Neuronal stem cell (in vitro differentiated cells): Measurements from ENCODE around the gene PRMT2.
A peak's percentile ranks its signal among the peaks of the same experiment; 100 is the strongest.

Source experiments
- DNase-seq: peaks from one replicate; pipeline ENCODE4 v3.0.0-alpha.2; 2013; ENCODE audit warnings: low spot score
- H2AFZ ChIP-seq: one replicate; pipeline ENCODE4 v1.6.1; 2013; ENCODE audit warnings: mild to moderate bottlenecking, low read length, inconsistent platforms
- H2AK5ac ChIP-seq: 2 replicates; pipeline ENCODE4 v1.6.1; 2013; ENCODE audit warnings: low read depth, mild to moderate bottlenecking, inconsistent platforms, low read length, moderate library complexity, mixed read lengths
- H2BK120ac ChIP-seq: 2 replicates; pipeline ENCODE4 v1.6.1; 2013; ENCODE audit warnings: low read depth, mild to moderate bottlenecking, inconsistent platforms, low read length, moderate library complexity, mixed read lengths
- H2BK12ac ChIP-seq: one replicate; pipeline ENCODE4 v1.6.1; 2013; ENCODE audit warnings: low read length, inconsistent platforms
- H2BK15ac ChIP-seq: 2 replicates; pipeline ENCODE4 v1.6.1; 2013; ENCODE audit warnings: mild to moderate bottlenecking, low read length, inconsistent platforms, mixed read lengths
- H2BK5ac ChIP-seq: one replicate; pipeline ENCODE4 v1.6.1; 2013; ENCODE audit warnings: inconsistent platforms, mild to moderate bottlenecking, low read length, moderate library complexity
- H3K14ac ChIP-seq: one replicate; pipeline ENCODE4 v1.6.1; 2013; ENCODE audit warnings: low read length, inconsistent platforms
- H3K18ac ChIP-seq: 2 replicates; pipeline ENCODE4 v1.6.1; 2013; ENCODE audit warnings: low read length, inconsistent platforms
- H3K23ac ChIP-seq: 2 replicates; pipeline ENCODE4 v1.6.1; 2013; ENCODE audit warnings: low read depth, mild to moderate bottlenecking, mixed read lengths, low read length, inconsistent platforms; ENCODE audit not compliant: poor library complexity
- H3K27ac ChIP-seq: replicated peaks from 3 replicates; pipeline ENCODE4 v1.5.1; 2013; ENCODE audit warnings: low read length, inconsistent platforms
- H3K27me3 ChIP-seq, 3 experiments: 2 replicates each; pipeline ENCODE4 v1.6.1; 2013; ENCODE audit warnings: low read length in 3 of 3, mild to moderate bottlenecking in 2 of 3, inconsistent platforms in 1 of 3, low read depth in 1 of 3, mixed read lengths in 1 of 3, moderate library complexity in 1 of 3; ENCODE audit not compliant: control insufficient read depth in 3 of 3, insufficient read depth in 3 of 3
- H3K36me3 ChIP-seq, 2 donors: replicated peaks in 1 of 2; 2 replicates each; pipeline ENCODE4 v1.6.1; 2013; ENCODE audit warnings: low read length in 2 of 2; ENCODE audit not compliant: control insufficient read depth in 2 of 2, insufficient read depth in 2 of 2
- H3K4ac ChIP-seq: 2 replicates; pipeline ENCODE4 v1.6.1; 2013; ENCODE audit warnings: inconsistent platforms, mild to moderate bottlenecking, low read length, moderate library complexity
- H3K4me1 ChIP-seq, 2 donors: 1 replicate in 1 of 2; 2 replicates in 1 of 2; pipeline ENCODE4 v1.6.1; 2013; ENCODE audit warnings: low read length in 2 of 2, low read depth in 1 of 2; ENCODE audit not compliant: control insufficient read depth in 2 of 2, insufficient read depth in 1 of 2
- H3K4me2 ChIP-seq: one replicate; pipeline ENCODE4 v1.6.1; 2013; ENCODE audit warnings: mild to moderate bottlenecking, low read length, inconsistent platforms; ENCODE audit not compliant: insufficient read depth, poor library complexity, severe bottlenecking
- H3K4me3 ChIP-seq, 2 donors: 2 replicates each; pipeline ENCODE4 v1.5.1; 2013; ENCODE audit warnings: low read length in 2 of 2, mild to moderate bottlenecking in 2 of 2, inconsistent platforms in 1 of 2, moderate library complexity in 1 of 2
- H3K79me1 ChIP-seq: one replicate; pipeline ENCODE4 v1.6.1; 2013; ENCODE audit warnings: low read depth, mild to moderate bottlenecking, inconsistent platforms, low read length, moderate library complexity
- H3K9ac ChIP-seq: one replicate; pipeline ENCODE4 v1.6.1; 2013; ENCODE audit warnings: mild to moderate bottlenecking, low read depth, low read length, inconsistent platforms; ENCODE audit not compliant: poor library complexity
- H3K9me3 ChIP-seq, 2 donors: replicated peaks in 1 of 2; 2 replicates each; pipeline versions ENCODE3 to v1.6.1; 2013; ENCODE audit warnings: low read length in 2 of 2, mild to moderate bottlenecking in 2 of 2, inconsistent platforms in 1 of 2, low read depth in 1 of 2, mixed read lengths in 1 of 2, moderate library complexity in 1 of 2; ENCODE audit not compliant: control insufficient read depth in 2 of 2, insufficient read depth in 1 of 2
- H4K8ac ChIP-seq: one replicate; pipeline ENCODE4 v1.6.1; 2013; ENCODE audit warnings: low read depth, mild to moderate bottlenecking, inconsistent platforms, low read length, moderate library complexity
- H4K91ac ChIP-seq: one replicate; pipeline ENCODE4 v1.6.1; 2013; ENCODE audit warnings: low read length, low read depth, mild to moderate bottlenecking, inconsistent platforms; ENCODE audit not compliant: poor library complexity
- WGBS, 2 donors: extraction: QIAGEN DNeasy Blood & Tissue Kit; methylation state at CpG; one replicate each; pipeline ENCODE4 v1.1.7; 2013; ENCODE audit warnings: missing lambda C conversion rate in 2 of 2, mixed read lengths in 1 of 2; ENCODE audit not compliant: insufficient read length in 2 of 2, insufficient replicate concordance in 1 of 2; ENCODE audit errors: extremely low coverage in 2 of 2; 5-methylcytosine and 5-hydroxymethylcytosine counted together

PRMT2 gene

DNA sequence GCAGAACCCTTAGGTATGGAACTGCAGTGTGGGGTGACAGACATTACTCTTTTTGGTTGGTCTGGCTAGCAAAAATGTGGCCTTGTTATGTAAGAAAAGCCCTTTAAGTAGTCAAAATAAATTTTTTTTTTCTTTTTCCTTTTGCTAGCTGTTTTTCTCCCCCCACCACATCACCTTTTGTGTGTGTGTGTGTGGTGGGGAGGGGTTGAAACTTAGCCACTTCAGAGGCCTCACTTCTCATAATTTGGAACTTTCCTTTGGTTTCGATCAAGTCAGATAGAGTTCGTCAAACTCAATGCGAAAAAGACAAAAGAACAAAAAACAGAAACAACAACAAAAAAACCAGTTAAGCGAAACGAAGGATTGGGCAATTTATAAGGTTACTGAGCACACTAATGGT, 1.9 kb upstream of the PRMT2 start:
- H3K27ac ChIP-seq, result no peak overlapping the region
- no peak overlapping the region for H3K23ac ChIP-seq
- peaks cover 2 to 23% of the 10 kb centered on the region in 2 donors for H3K36me3 ChIP-seq
- H3K14ac ChIP-seq, result no peak overlapping the region
- H2BK15ac ChIP-seq, result no peak overlapping the region
- no peak overlapping the region for H4K8ac ChIP-seq
- H2AK5ac ChIP-seq, result no peak overlapping the region
- no CpG with 5 or more reads among the region's 5 CpGs for WGBS, 2 donors
- peak overlapping the region; percentile 54 for H2AFZ ChIP-seq
- no peak overlapping the region for H2BK120ac ChIP-seq
- no peak overlapping the region for H4K91ac ChIP-seq
- no peak overlapping the region for H3K4me2 ChIP-seq
- no peak overlapping the region for H3K9ac ChIP-seq
- H3K18ac ChIP-seq, result no peak overlapping the region
- H3K79me1 ChIP-seq, result peaks cover 2% of the 10 kb centered on the region
- H3K27me3 ChIP-seq, result no peaks in the 10 kb centered on the region
- no peak overlapping the region for H3K4me3 ChIP-seq
- peaks cover 0 to 23% of the 10 kb centered on the region in 2 donors for H3K4me1 ChIP-seq
- no peak overlapping the region for H2BK5ac ChIP-seq
- no peaks in the 10 kb centered on the region for H3K9me3 ChIP-seq
- H3K4ac ChIP-seq, result no peak overlapping the region
- no peak overlapping the region for H2BK12ac ChIP-seq
- DNase-seq, result no peak

DNA sequence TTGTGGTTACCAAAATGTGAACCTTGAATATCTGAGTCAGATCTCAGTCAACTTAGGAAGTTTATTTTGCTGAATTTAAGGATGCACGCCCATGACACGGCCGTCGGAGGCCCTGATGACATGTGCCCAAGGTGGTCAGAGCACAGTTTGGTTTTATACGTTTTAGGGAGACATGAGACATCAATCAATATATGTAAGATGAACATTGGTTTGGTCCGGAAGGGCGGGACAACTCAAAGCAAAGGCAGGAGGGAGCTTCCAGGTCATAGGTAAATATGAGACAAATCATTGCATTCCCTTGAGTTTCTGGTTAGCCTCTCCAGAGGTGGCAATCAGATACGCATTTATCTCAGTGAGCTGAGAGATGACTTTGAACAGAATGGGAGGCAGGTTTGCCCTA, 1.0 kb upstream of the PRMT2 start:
- H3K4me3 ChIP-seq, result peak overlapping the region in 1 of 2 donors; percentile 89
- peak overlapping the region; percentile 81 for H2AFZ ChIP-seq
- WGBS, 2 donors, result no CpG with 5 or more reads among the region's 8 CpGs
- H3K4me2 ChIP-seq, result no peak overlapping the region
- DNase-seq, result no peak
- H3K79me1 ChIP-seq, result peaks cover 2% of the 10 kb centered on the region
- no peak overlapping the region for H3K27ac ChIP-seq
- H3K23ac ChIP-seq, result no peak overlapping the region
- H2BK120ac ChIP-seq, result no peak overlapping the region
- H4K8ac ChIP-seq, result no peak overlapping the region
- H3K9me3 ChIP-seq, result no peaks in the 10 kb centered on the region
- H3K9ac ChIP-seq, result no peak overlapping the region
- no peak overlapping the region for H4K91ac ChIP-seq
- H3K14ac ChIP-seq, result no peak overlapping the region
- H3K18ac ChIP-seq, result no peak overlapping the region
- H3K27me3 ChIP-seq, result no peaks in the 10 kb centered on the region
- no peak overlapping the region for H2AK5ac ChIP-seq
- peaks cover 2 to 31% of the 10 kb centered on the region in 2 donors for H3K36me3 ChIP-seq
- no peak overlapping the region for H2BK5ac ChIP-seq
- H2BK12ac ChIP-seq, result no peak overlapping the region
- no peak overlapping the region for H2BK15ac ChIP-seq
- H3K4ac ChIP-seq, result no peak overlapping the region
- H3K4me1 ChIP-seq, result peaks cover 0 to 23% of the 10 kb centered on the region in 2 donors

- Histone ChIP-seq H3K27me3 (no peaks in the 10 kb centered on the region), H3K23ac (no peak overlapping the region), H3K4me3 (peak overlapping the region; percentile 74 to 89), H2AK5ac (no peak overlapping the region), H3K9ac (peak overlapping the region; percentile 53), H2AFZ (peak overlapping the region; percentile 81), H3K14ac (no peak overlapping the region), H3K36me3 (peaks cover 2 to 37% of the 10 kb centered on the region in 2 donors), H2BK5ac (peak overlapping the region; percentile 97), H3K9me3 (peaks cover 0 to 1% of the 10 kb centered on the region in 2 donors), H3K79me1 (peaks cover 2% of the 10 kb centered on the region), H3K4me1 (peaks cover 0 to 23% of the 10 kb centered on the region in 2 donors), H2BK12ac (no peak overlapping the region), H4K8ac (no peak overlapping the region), H3K4me2 (peak overlapping the region; percentile 45), H3K27ac (peak overlapping the region; percentile 66), H2BK120ac (no peak overlapping the region), H2BK15ac (no peak overlapping the region), H3K4ac (no peak overlapping the region), H3K18ac (peak overlapping the region; percentile 82), H4K91ac (no peak overlapping the region)
- DNase-seq, result peak; percentile 74
- WGBS, 2 donors, result no CpG with 5 or more reads among the region's 14 CpGs
These were observed 529 bp upstream of the PRMT2 start for GRCh38 chr21:46634966-46635323.

GRCh38 chr21:46636181-46636512, 673 bp downstream of the PRMT2 start:
- Histone ChIP-seq H4K91ac (no peak overlapping the region), H2AFZ (peak overlapping the region; percentile 85), H2BK5ac (peak overlapping the region; percentile 97), H2AK5ac (peak overlapping the region; percentile 81), H3K9me3 (peaks cover 0 to 5% of the 10 kb centered on the region in 2 donors), H3K23ac (peak overlapping the region; percentile 95), H3K27me3 (no peaks in the 10 kb centered on the region), H3K4me2 (peak overlapping the region; percentile 90), H3K79me1 (peaks cover 3% of the 10 kb centered on the region), H3K4ac (no peak overlapping the region), H3K4me1 (peaks cover 0 to 23% of the 10 kb centered on the region in 2 donors), H2BK120ac (no peak overlapping the region), H2BK12ac (no peak overlapping the region), H3K14ac (no peak overlapping the region), H3K18ac (peak overlapping the region; percentile 99), H2BK15ac (no peak overlapping the region), H3K36me3 (peaks cover 4 to 48% of the 10 kb centered on the region in 2 donors), H3K27ac (peak overlapping the region; percentile 99), H3K9ac (peak overlapping the region; percentile 99), H4K8ac (no peak overlapping the region), H3K4me3 (peak overlapping the region; percentile 89 to 95)
- DNase-seq, result no peak
- no CpG with 5 or more reads among the region's 8 CpGs for WGBS, 2 donors
